Measurements from ENCODE around the gene FHIP1A. TPM values are rescaled to one million over a fixed set of nuclear protein-coding genes. Genes with fewer than 3 reads are reported as not detected.

Gene FHIP1A
- polyA plus RNA-seq (2012; ENCODE audit: insufficient read length, low read depth) = 0.15 TPM

DNA sequence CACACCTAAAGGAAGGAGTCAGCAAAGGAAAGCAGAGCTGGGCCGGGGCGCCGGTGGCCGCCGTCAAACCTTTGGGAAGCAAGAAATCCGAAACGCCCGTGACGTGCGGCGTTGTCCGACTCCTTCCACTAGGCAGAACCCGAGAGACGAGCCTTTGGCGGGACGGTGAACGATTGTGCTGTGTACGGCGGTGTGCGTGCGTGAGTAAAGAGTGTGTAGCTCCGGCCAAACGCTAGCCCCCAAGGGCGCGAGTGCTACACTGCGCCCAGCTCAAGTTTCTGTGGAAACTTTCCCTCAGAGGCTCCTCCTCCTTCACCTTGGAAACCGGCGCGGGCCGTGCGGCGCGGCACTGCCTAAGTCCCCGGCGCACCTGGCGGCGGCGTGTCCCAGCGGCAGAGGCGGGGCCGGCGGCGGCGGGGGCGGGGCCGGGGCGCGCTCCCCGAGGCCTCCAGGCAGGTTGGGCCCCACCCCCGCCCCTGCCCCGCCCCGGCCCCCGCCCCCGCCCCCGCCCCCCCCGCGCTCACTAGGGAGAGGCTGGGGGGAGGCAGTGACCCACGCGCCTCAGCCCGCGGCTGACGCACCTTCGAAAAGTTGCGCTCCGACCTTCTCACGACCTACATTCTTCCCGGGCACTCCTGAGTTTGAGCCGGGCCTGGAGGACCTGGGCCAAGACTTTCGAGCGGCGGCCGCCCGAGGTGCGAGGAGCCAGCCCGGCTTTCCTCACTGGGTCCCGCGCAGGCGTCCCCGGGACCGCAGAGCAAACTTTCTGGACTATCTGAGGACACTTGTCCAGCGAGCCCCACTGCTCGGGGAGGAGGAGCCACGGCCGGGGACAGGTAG lies at the start of gene FHIP1A:
TSS of gene FHIP1A (plus strand) at position 547 of the 840 bp plus-strand sequence. CDS start 157,084 bp downstream, outside the sequence.
- TF ChIP-seq POLR2AphosphoS5 (IDR thresholded peaks at IDR 0.05; ENCODE audit: low read depth, low read length) (no peak), SIN3A (IDR thresholded peaks at IDR 0.05; ENCODE audit: borderline replicate concordance, insufficient read depth, low read length) (no peak), TAF1 (IDR thresholded peaks at IDR 0.05; ENCODE audit: borderline replicate concordance, insufficient read depth, low read length) (no peak), FOXP2 (optimal IDR thresholded peaks at IDR 0.05; ENCODE audit: borderline replicate concordance, extremely low read depth, extremely low read length, insufficient read depth) (no peak)
- TF ChIP-seq, protein P1, sequence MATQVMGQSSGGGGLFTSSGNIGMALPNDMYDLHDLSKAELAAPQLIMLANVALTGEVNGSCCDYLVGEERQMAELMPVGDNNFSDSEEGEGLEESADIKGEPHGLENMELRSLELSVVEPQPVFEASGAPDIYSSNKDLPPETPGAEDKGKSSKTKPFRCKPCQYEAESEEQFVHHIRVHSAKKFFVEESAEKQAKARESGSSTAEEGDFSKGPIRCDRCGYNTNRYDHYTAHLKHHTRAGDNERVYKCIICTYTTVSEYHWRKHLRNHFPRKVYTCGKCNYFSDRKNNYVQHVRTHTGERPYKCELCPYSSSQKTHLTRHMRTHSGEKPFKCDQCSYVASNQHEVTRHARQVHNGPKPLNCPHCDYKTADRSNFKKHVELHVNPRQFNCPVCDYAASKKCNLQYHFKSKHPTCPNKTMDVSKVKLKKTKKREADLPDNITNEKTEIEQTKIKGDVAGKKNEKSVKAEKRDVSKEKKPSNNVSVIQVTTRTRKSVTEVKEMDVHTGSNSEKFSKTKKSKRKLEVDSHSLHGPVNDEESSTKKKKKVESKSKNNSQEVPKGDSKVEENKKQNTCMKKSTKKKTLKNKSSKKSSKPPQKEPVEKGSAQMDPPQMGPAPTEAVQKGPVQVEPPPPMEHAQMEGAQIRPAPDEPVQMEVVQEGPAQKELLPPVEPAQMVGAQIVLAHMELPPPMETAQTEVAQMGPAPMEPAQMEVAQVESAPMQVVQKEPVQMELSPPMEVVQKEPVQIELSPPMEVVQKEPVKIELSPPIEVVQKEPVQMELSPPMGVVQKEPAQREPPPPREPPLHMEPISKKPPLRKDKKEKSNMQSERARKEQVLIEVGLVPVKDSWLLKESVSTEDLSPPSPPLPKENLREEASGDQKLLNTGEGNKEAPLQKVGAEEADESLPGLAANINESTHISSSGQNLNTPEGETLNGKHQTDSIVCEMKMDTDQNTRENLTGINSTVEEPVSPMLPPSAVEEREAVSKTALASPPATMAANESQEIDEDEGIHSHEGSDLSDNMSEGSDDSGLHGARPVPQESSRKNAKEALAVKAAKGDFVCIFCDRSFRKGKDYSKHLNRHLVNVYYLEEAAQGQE (IDR thresholded peaks at IDR 0.05; ENCODE audit: insufficient read depth in 1 of 2, low read depth in 2 of 2, low read length in 2 of 2) = no peak

DNA sequence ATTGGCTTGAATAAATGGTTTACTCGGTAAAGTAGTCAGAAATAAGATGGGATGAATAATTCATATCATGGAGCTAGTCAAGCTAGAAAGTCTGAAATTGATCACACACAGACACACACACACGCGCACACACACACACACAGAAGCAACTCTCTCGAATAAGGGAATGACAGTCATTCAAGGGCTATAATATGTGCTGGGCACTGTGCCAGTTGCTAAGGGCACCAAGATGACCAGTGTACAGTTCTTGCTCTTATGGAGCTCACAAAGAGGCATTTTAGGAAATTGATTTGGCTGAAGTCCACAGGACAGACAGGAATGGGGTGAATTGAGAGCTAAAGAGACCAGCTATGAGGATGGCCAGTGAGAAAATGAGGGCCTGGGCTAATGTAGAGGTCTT lies 49.4 kb upstream of the FHIP1A start:
- no peak for TF ChIP-seq FOXP2 (optimal IDR thresholded peaks at IDR 0.05; ENCODE audit: borderline replicate concordance, extremely low read depth, extremely low read length, insufficient read depth)
- TF ChIP-seq, protein P1 (IDR thresholded peaks at IDR 0.05; ENCODE audit: insufficient read depth in 1 of 2, low read depth in 2 of 2, low read length in 2 of 2) = no peak
- no peak for TF ChIP-seq SIN3A (IDR thresholded peaks at IDR 0.05; ENCODE audit: borderline replicate concordance, insufficient read depth, low read length)
- no peak for TF ChIP-seq TAF1 (IDR thresholded peaks at IDR 0.05; ENCODE audit: borderline replicate concordance, insufficient read depth, low read length)
- no peak for TF ChIP-seq POLR2AphosphoS5 (IDR thresholded peaks at IDR 0.05; ENCODE audit: low read depth, low read length)

DNA sequence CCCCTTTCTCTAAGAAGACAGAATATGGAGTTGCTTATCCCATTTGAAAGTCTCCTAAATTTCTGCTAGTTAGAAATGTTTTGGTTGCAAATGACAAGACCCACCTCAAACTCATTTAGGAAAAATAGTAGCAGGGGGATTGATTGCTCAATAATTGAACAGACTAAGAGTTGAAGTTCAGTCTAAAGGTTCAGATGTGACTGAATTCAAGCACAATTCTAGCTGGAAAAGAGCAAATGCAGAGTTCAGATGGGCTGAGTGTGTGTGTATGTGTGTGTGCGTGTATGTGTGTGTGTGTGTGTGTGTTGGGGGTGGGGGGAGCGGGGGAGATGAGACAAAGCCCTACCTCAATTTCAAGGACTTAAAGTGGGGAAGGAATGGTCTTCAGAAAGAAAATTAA lies 47.9 kb upstream of the FHIP1A start:
- TF ChIP-seq FOXP2 (optimal IDR thresholded peaks at IDR 0.05; ENCODE audit: borderline replicate concordance, extremely low read depth, extremely low read length, insufficient read depth) (no peak), TAF1 (IDR thresholded peaks at IDR 0.05; ENCODE audit: borderline replicate concordance, insufficient read depth, low read length) (no peak), POLR2AphosphoS5 (IDR thresholded peaks at IDR 0.05; ENCODE audit: low read depth, low read length) (no peak), SIN3A (IDR thresholded peaks at IDR 0.05; ENCODE audit: borderline replicate concordance, insufficient read depth, low read length) (no peak)
- TF ChIP-seq, protein P1 (IDR thresholded peaks at IDR 0.05; ENCODE audit: insufficient read depth in 1 of 2, low read depth in 2 of 2, low read length in 2 of 2) = no peak

DNA sequence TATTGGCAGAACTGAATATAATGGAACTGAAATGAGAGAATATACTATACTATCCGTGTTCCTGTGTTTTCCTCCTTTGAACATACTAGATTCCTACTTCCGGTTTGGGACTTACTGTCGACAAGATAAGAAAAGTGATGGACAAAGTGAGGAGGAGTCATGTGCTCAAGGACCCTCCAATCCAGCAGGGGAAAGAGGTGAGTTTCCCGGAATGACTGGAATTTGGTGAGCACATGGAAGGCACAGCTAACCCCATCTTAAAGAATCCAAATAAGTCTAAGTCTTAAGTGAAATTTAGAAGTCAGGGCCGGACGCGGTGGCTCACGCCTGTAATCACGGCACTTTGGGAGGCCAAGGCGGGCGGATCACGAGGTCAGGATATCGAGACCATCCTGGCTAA lies 47.0 kb upstream of the FHIP1A start:
- TF ChIP-seq SIN3A (IDR thresholded peaks at IDR 0.05; ENCODE audit: borderline replicate concordance, insufficient read depth, low read length) = no peak
- TF ChIP-seq, protein P1 (IDR thresholded peaks at IDR 0.05; ENCODE audit: insufficient read depth in 1 of 2, low read depth in 2 of 2, low read length in 2 of 2) = no peak
- no peak for TF ChIP-seq TAF1 (IDR thresholded peaks at IDR 0.05; ENCODE audit: borderline replicate concordance, insufficient read depth, low read length)
- TF ChIP-seq POLR2AphosphoS5 (IDR thresholded peaks at IDR 0.05; ENCODE audit: low read depth, low read length) = no peak
- no peak for TF ChIP-seq FOXP2 (optimal IDR thresholded peaks at IDR 0.05; ENCODE audit: borderline replicate concordance, extremely low read depth, extremely low read length, insufficient read depth)
